ENCODE measurements around the gene SPTBN1. TPM values are rescaled to one million over a fixed set of nuclear protein-coding genes. Genes with fewer than 3 reads are reported as not detected.
A peak's percentile ranks its signal among the peaks of the same experiment; 100 is the strongest.

Gene SPTBN1
- total and polyA plus RNA-seq, 8 donors, result 28.7 to 475 (median 193) TPM

DNA sequence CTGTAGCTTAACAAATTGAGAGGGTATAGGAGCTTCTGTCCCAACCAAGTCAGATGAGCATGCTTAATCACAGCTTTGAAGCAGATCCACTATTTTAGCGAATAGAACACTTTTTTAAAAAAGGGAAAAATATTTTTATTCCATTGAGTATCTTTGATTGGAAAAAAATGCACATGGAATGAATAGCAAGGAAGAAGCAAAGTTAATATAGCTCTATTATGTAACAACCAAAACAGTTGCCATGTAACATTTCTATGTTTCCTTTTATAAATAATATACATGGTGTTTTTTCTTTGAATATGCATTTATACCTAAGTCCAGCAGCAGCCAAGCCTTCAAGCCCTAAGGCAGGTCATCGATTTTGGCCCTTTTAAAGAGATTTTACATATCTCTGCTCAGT is 21.4 kb upstream of the SPTBN1 start:
- 80 to 90% (median 87%) methylated on average over 2 of the region's 2 CpGs for WGBS, 5 donors

DNA sequence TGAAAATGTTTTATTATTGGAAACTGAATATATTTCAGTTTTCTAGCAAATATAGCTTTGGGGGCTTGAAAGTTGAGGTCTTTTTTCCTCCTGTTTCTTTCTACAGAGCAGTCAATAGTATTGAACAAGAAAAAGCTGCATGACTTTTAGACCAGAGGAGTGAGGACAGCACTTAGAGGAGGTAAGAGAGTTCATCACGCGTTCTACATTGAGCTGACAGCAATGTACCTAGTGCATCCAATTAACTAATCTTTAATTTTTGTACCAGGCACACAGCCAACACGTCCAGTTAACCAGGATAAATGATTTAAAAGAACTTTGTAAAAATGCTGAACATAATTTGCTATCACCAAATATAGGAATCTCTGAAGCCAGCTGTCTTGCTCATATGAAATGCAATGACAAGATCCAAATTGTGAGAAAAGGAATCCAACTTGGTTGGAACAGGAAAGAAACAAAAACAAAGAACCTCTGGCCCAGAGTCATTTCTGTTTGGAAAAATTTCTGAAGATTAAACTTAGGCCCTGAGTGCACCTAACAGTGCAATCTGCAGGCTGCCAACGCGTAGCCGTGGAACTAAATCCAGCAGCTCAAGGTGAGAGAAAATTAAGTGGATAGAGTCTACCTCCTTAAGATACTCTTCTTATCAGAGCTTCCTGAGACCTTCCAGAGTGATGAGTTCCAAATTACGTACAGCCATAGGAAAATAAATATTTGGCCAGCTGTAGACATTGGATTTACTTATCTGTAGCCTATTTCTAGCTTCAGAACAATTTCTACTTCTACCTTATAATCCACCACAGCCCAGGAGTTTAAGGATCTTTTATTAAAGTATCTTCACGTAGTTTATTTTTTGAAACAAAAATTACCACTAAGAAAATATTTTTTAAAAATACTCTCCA is 20.6 kb upstream of the SPTBN1 start:
- TF ChIP-seq, protein P1, sequence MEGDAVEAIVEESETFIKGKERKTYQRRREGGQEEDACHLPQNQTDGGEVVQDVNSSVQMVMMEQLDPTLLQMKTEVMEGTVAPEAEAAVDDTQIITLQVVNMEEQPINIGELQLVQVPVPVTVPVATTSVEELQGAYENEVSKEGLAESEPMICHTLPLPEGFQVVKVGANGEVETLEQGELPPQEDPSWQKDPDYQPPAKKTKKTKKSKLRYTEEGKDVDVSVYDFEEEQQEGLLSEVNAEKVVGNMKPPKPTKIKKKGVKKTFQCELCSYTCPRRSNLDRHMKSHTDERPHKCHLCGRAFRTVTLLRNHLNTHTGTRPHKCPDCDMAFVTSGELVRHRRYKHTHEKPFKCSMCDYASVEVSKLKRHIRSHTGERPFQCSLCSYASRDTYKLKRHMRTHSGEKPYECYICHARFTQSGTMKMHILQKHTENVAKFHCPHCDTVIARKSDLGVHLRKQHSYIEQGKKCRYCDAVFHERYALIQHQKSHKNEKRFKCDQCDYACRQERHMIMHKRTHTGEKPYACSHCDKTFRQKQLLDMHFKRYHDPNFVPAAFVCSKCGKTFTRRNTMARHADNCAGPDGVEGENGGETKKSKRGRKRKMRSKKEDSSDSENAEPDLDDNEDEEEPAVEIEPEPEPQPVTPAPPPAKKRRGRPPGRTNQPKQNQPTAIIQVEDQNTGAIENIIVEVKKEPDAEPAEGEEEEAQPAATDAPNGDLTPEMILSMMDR (IDR thresholded peaks at IDR 0.05), result no peak
- TF ChIP-seq POLR2A (IDR thresholded peaks at IDR 0.05), result no peak
- TF ChIP-seq POLR2AphosphoS5 (IDR thresholded peaks at IDR 0.05), result no peak
- no peak for TF ChIP-seq EP300 (IDR thresholded peaks at IDR 0.05)
- peaks cover 0 to 31% (median 10%) of the 10 kb centered on the region in 4 donors for H3K4me1 ChIP-seq

More for the DNA sequence above, 21.4 kb upstream of the SPTBN1 start:
- Histone ChIP-seq H3K36me3 (no peaks in the 10 kb centered on the region), H3K27me3 (no peaks in the 10 kb centered on the region), H3K4me1 (peaks cover under 1 to 33% (median 18%) of the 10 kb centered on the region in 4 donors), H3K4me3 (no peak overlapping the region), H3K9me3 (no peaks in the 10 kb centered on the region), H3K27ac (no peak overlapping the region)
- intact Hi-C loops (cut with DNase I; ENCODE audit: low total_unique reads), result no loop called here
- no peak for DNase-seq
- no peak for TF ChIP-seq EP300 (IDR thresholded peaks at IDR 0.05)
- TF ChIP-seq POLR2AphosphoS5 (IDR thresholded peaks at IDR 0.05), result no peak
- TF ChIP-seq, protein P1 (IDR thresholded peaks at IDR 0.05), result no peak
- TF ChIP-seq POLR2A (IDR thresholded peaks at IDR 0.05), result no peak

DNA sequence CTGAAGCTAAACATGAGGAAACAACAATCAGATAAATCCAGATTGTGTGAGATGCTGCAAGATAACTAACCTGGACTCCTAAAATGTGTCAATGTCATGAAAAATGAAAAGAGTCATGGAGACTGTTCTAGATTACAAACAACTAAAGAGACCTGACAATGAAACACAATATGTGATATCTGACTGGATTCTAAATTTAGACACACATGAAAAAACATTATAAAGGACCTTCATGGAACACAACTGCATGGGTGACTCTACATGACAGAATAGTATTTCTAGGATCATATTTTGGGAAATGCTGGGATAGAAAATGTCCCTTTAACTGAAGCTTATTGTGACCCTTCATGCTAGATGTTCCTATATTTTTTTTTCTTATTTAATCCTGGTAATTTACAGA is 18.5 kb upstream of the SPTBN1 start:
- no peak for TF ChIP-seq EP300 (IDR thresholded peaks at IDR 0.05)
- TF ChIP-seq POLR2AphosphoS5 (IDR thresholded peaks at IDR 0.05), result no peak
- TF ChIP-seq, protein P1 (IDR thresholded peaks at IDR 0.05), result no peak
- TF ChIP-seq POLR2A (IDR thresholded peaks at IDR 0.05), result no peak
- Histone ChIP-seq H3K4me3 (no peak overlapping the region), H3K9me3 (no peaks in the 10 kb centered on the region), H3K36me3 (no peaks in the 10 kb centered on the region), H3K4me1 (peaks cover 0 to 13% (median 1%) of the 10 kb centered on the region in 4 donors), H3K27ac (no peak overlapping the region), H3K27me3 (no peaks in the 10 kb centered on the region)
- no peak for DNase-seq
- intact Hi-C loops (cut with DNase I; ENCODE audit: low total_unique reads), result no loop called here

More for the DNA sequence above, 20.6 kb upstream of the SPTBN1 start:
- Histone ChIP-seq H3K4me3 (no peak overlapping the region), H3K36me3 (no peaks in the 10 kb centered on the region), H3K27ac (peak overlapping the region in 1 of 5 donors; percentile 15), H3K9me3 (no peaks in the 10 kb centered on the region), H3K27me3 (no peaks in the 10 kb centered on the region)
- DNase-seq, result no peak
- 46 to 65% (median 56%) methylated on average over 8 of the region's 8 CpGs for WGBS, 5 donors
- intact Hi-C loops (cut with DNase I; ENCODE audit: low total_unique reads), result no loop called here

DNA sequence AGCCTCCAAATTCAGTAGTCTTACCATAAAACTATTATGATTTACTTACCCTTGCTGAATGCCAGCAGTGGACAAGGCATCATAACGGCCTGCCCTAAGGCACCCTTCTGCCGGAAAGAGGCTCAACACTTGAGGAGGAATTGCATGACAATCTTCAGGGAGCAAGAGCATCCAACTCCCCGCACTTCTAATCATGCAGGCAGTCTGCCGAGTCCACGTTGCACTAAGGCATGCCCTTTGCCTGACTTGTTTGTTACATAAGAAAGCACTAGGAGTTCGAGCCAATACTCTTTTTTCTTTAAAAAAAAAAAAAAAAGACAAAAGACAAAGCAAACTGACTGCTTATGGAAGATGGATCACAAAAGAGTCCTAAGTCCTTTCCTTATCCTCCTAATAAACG is 17.9 kb upstream of the SPTBN1 start:
- no peak for DNase-seq
- TF ChIP-seq EP300 (IDR thresholded peaks at IDR 0.05) (no peak), POLR2AphosphoS5 (IDR thresholded peaks at IDR 0.05) (no peak), POLR2A (IDR thresholded peaks at IDR 0.05) (no peak)
- TF ChIP-seq, protein P1 (IDR thresholded peaks at IDR 0.05), result no peak
- Histone ChIP-seq H3K4me3 (no peak overlapping the region), H3K36me3 (no peaks in the 10 kb centered on the region), H3K27me3 (no peaks in the 10 kb centered on the region), H3K27ac (no peak overlapping the region), H3K4me1 (peaks cover 0 to 8% (median 0%) of the 10 kb centered on the region in 4 donors), H3K9me3 (no peaks in the 10 kb centered on the region)
- intact Hi-C loops (cut with DNase I; ENCODE audit: low total_unique reads), result no loop called here
- WGBS, 5 donors, result 61 to 70% (median 65%) methylated on average over 7 of the region's 7 CpGs

Data from stomach (tissue), 9 donors.